Measurements from ENCODE around the gene SYMPK. TPM values are rescaled to one million over a fixed set of nuclear protein-coding genes. Genes with fewer than 3 reads are reported as not detected.

SYMPK gene
- total RNA-seq, result 26.5 and 45.2 TPM in 2 replicates

GRCh38 chr19:45862564-45863334 is at the start of gene SYMPK:
SYMPK (minus strand) TSS chr19:45863147; CDS start chr19:45854495, 8,652 bp downstream.

GRCh38 chr19:45901912-45902650 is 39.1 kb upstream of the SYMPK start, which contains the start of gene MYPOP:
MYPOP (minus strand) TSS chr19:45902613; CDS start chr19:45901773, 840 bp downstream.

GRCh38 chr19:45885556-45886426 is 22.8 kb upstream of the SYMPK start, which contains the start of gene IRF2BP1:
IRF2BP1 (minus strand) TSS chr19:45886141; CDS start chr19:45885774, 367 bp downstream.

GRCh38 chr19:45863840-45864628 is 1.1 kb upstream of the SYMPK start, which contains the start of gene FOXA3:
FOXA3 (plus strand) TSS chr19:45864326; CDS start chr19:45864457, 131 bp downstream.

GRCh38 chr19:45814851-45815480 is 48.0 kb downstream of the SYMPK start, which contains the start of gene RSPH6A:
RSPH6A (minus strand) TSS chr19:45815308; CDS start chr19:45815176, 132 bp downstream.

GRCh38 chr19:45792470-45793177 is 70.3 kb downstream of the SYMPK start, which contains the start of gene DMWD:
DMWD (minus strand) TSS chr19:45792845; CDS start chr19:45792756, 89 bp downstream.

GRCh38 chr19:45782162-45782691 is 80.7 kb downstream of the SYMPK start, which contains the start of gene DMPK:
DMPK (minus strand) TSS chr19:45782490; CDS start chr19:45782352, 138 bp downstream.

GRCh38 chr19:45768984-45769782 is 93.8 kb downstream of the SYMPK start, which contains the start of gene SIX5:
SIX5 (minus strand) TSS chr19:45769252; CDS start chr19:45768844, 408 bp downstream.

Other genes with a start within 250 kb of the SYMPK start
- 12.4 and 18.6 TPM in 2 replicates for gene EML2, start 223.8 kb downstream of the SYMPK start, total RNA-seq
- gene GIPR, start 194.9 kb downstream of the SYMPK start, total RNA-seq, result 0.12 TPM in 1 of 2 replicates, not detected in the other
- 281 and 314 TPM in 2 replicates for gene SNRPD2, start 171.2 kb downstream of the SYMPK start, total RNA-seq
- 10.0 and 18.6 TPM in 2 replicates for gene QPCTL, start 170.5 kb downstream of the SYMPK start, total RNA-seq
- 8.4 and 9.7 TPM in 2 replicates for gene FBXO46, start 132.3 kb downstream of the SYMPK start, total RNA-seq
- gene MEIOSIN, start 129.7 kb downstream of the SYMPK start, total RNA-seq, result not detected in 2 replicates
- gene SIX5, start 93.9 kb downstream of the SYMPK start, total RNA-seq, result 26.3 and 31.2 TPM in 2 replicates
- 29.4 and 32.7 TPM in 2 replicates for gene DMPK, start 80.7 kb downstream of the SYMPK start, total RNA-seq
- 25.6 and 27.6 TPM in 2 replicates for gene DMWD, start 70.3 kb downstream of the SYMPK start, total RNA-seq
- gene RSPH6A, start 47.8 kb downstream of the SYMPK start, total RNA-seq, result not detected in 2 replicates
- gene FOXA3, start 1.2 kb upstream of the SYMPK start, total RNA-seq, result not detected in 2 replicates
- gene IRF2BP1, start 23.0 kb upstream of the SYMPK start, total RNA-seq, result 36.3 and 38.5 TPM in 2 replicates
- 4.3 and 5.0 TPM in 2 replicates for gene MYPOP, start 39.5 kb upstream of the SYMPK start, total RNA-seq
- gene NANOS2, start 51.6 kb upstream of the SYMPK start, total RNA-seq, result not detected in 2 replicates
- gene NOVA2, start 110.7 kb upstream of the SYMPK start, total RNA-seq, result under 0.01 and 0.60 TPM in 2 replicates
- gene CCDC61, start 132.3 kb upstream of the SYMPK start, total RNA-seq, result 2.6 and 8.5 TPM in 2 replicates
- not detected in 2 replicates for gene PGLYRP1, start 159.9 kb upstream of the SYMPK start, total RNA-seq
- not detected in 2 replicates for gene IGFL4, start 177.9 kb upstream of the SYMPK start, total RNA-seq